Stimulated activated CD4-positive, alpha-beta T cell treated with anti-CD3 and anti-CD28 coated beads, Interleukin-4, amount 100 ng/mL, for 48 hours (primary cell): ENCODE results near the gene IGSF6.
"Not testable (repeated sequence)": the region's sequence is repeated elsewhere in the genome, so short reads cannot be mapped to it uniquely, and the experiment has no call there.

Experiments used
- DNase-seq, 2 donors: peaks; one replicate each; pipeline ENCODE4 v3.0.0-alpha.2; 2020; ENCODE audit warnings: low read depth in 2 of 2

IGSF6 gene

GRCh38 chr16:21654466-21654865, 2.1 kb upstream of the IGSF6 start:
- DNase-seq, result no peak

- DNase-seq, result no peak
Observed at GRCh38 chr16:21653571-21653970, 1.2 kb upstream of the IGSF6 start.

GRCh38 chr16:21651515-21651914, 893 bp downstream of the IGSF6 start:
- no peak for DNase-seq

GRCh38 chr16:21650521-21650920, 1.9 kb downstream of the IGSF6 start:
- DNase-seq, result no peak

GRCh38 chr16:21649826-21650406, 2.5 kb downstream of the IGSF6 start:
- DNase-seq, result not testable (repeated sequence)

- DNase-seq, result no peak
Observed at GRCh38 chr16:21647562-21648164, 4.7 kb downstream of the IGSF6 start.

GRCh38 chr16:21646721-21647561, 5.5 kb downstream of the IGSF6 start:
- DNase-seq, result peak; percentile 63 to 70

GRCh38 chr16:21646091-21646490, 6.3 kb downstream of the IGSF6 start:
- no peak for DNase-seq

- DNase-seq, result no peak
Observed at GRCh38 chr16:21645261-21645721, 7.1 kb downstream of the IGSF6 start.

GRCh38 chr16:21644674-21645073, 7.7 kb downstream of the IGSF6 start:
- DNase-seq, result no peak

- no peak for DNase-seq
Observed at GRCh38 chr16:21643785-21644184, 8.6 kb downstream of the IGSF6 start.

GRCh38 chr16:21642861-21643260, 9.5 kb downstream of the IGSF6 start:
- no peak for DNase-seq

GRCh38 chr16:21641916-21642315, 10.5 kb downstream of the IGSF6 start:
- DNase-seq, result no peak

GRCh38 chr16:21639493-21639892, 12.9 kb downstream of the IGSF6 start:
- no peak for DNase-seq

- DNase-seq, result no peak
Observed at GRCh38 chr16:21638573-21638975, 13.8 kb downstream of the IGSF6 start.

- DNase-seq, result no peak
Observed at GRCh38 chr16:21637032-21637968, 15.1 kb downstream of the IGSF6 start.

- not testable (repeated sequence) for DNase-seq
Observed at GRCh38 chr16:21635694-21636093, 16.7 kb downstream of the IGSF6 start.

- DNase-seq, result no peak
Observed at GRCh38 chr16:21634216-21634615, 18.2 kb downstream of the IGSF6 start.

- not testable (repeated sequence) for DNase-seq
Observed at GRCh38 chr16:21631951-21632575, 20.3 kb downstream of the IGSF6 start.

- not testable (repeated sequence) for DNase-seq
Observed at GRCh38 chr16:21631376-21631775, 21.0 kb downstream of the IGSF6 start.

GRCh38 chr16:21630866-21631265, 21.5 kb downstream of the IGSF6 start:
- not testable (repeated sequence) for DNase-seq
